Activated naive CD4-positive, alpha-beta T cell treated with Interleukin-2 at 50 U/mL for 16 hours (primary cell): ENCODE results near the gene LMO7.
"Not testable (repeated sequence)": the region's sequence is repeated elsewhere in the genome, so short reads cannot be mapped to it uniquely, and the experiment has no call there.

Experiments used
- DNase-seq: peaks from one replicate; pipeline ENCODE4 v3.0.0-alpha.2; 2020

LMO7 gene

GRCh38 chr13:75648446-75648845, 12.3 kb downstream of the LMO7 start:
- no peak for DNase-seq

GRCh38 chr13:75651013-75651412, 14.9 kb downstream of the LMO7 start:
- no peak for DNase-seq

- DNase-seq: no peak
Measured at GRCh38 chr13:75652726-75653125, 16.6 kb downstream of the LMO7 start.

- DNase-seq: no peak
Measured at GRCh38 chr13:75656425-75656989, 20.4 kb downstream of the LMO7 start.

- DNase-seq: no peak
Measured at GRCh38 chr13:75657111-75657510, 21.0 kb downstream of the LMO7 start.

- no peak for DNase-seq
Measured at GRCh38 chr13:75660694-75661093, 24.6 kb downstream of the LMO7 start.

GRCh38 chr13:75661443-75661842, 25.3 kb downstream of the LMO7 start:
- DNase-seq: no peak

GRCh38 chr13:75666646-75667351, 30.7 kb downstream of the LMO7 start:
- no peak for DNase-seq

- no peak for DNase-seq
Measured at GRCh38 chr13:75669706-75670105, 33.6 kb downstream of the LMO7 start.

GRCh38 chr13:75670496-75670895, 34.4 kb downstream of the LMO7 start:
- no peak for DNase-seq

- no peak for DNase-seq
Measured at GRCh38 chr13:75675421-75675820, 39.3 kb downstream of the LMO7 start.

- DNase-seq: no peak
Measured at GRCh38 chr13:75679459-75679858, 43.3 kb downstream of the LMO7 start.

- DNase-seq: not testable (repeated sequence)
Measured at GRCh38 chr13:75680251-75680650, 44.1 kb downstream of the LMO7 start.

GRCh38 chr13:75682326-75682725, 46.2 kb downstream of the LMO7 start:
- no peak for DNase-seq

- no peak for DNase-seq
Measured at GRCh38 chr13:75685239-75685697, 49.1 kb downstream of the LMO7 start.

- DNase-seq: no peak
Measured at GRCh38 chr13:75687150-75687763, 51.1 kb downstream of the LMO7 start.

GRCh38 chr13:75689686-75690085, 53.6 kb downstream of the LMO7 start:
- no peak for DNase-seq

GRCh38 chr13:75690607-75691006, 54.5 kb downstream of the LMO7 start:
- DNase-seq: no peak

- no peak for DNase-seq
Measured at GRCh38 chr13:75691183-75691582, 55.1 kb downstream of the LMO7 start.

GRCh38 chr13:75693227-75693626, 57.1 kb downstream of the LMO7 start:
- DNase-seq: no peak

- DNase-seq: no peak
Measured at GRCh38 chr13:75694722-75695121, 58.6 kb downstream of the LMO7 start.

- peak; percentile 75 for DNase-seq
Measured at GRCh38 chr13:75695908-75696307, 59.8 kb downstream of the LMO7 start.

GRCh38 chr13:75699062-75699461, 62.9 kb downstream of the LMO7 start:
- no peak for DNase-seq

GRCh38 chr13:75699717-75700116, 63.6 kb downstream of the LMO7 start:
- DNase-seq: not testable (repeated sequence)
